Right cardiac atrium (tissue), 5 donors: Measurements from ENCODE around the gene PLPPR5. TPM values are rescaled to one million over a fixed set of nuclear protein-coding genes. Genes with fewer than 3 reads are reported as not detected.
"Not testable (repeated sequence)": the region's sequence is repeated elsewhere in the genome, so short reads cannot be mapped to it uniquely, and the experiment has no call there.

Source experiments
- ATAC-seq, 2 donors: fragments of 200-7000 bp; cut with Tn5 transposase; one replicate each; pipeline versions ENCODE4 v1.8.0 to v1.9.1; 2020; ENCODE audit warnings: moderate library complexity in 2 of 2, mild to moderate bottlenecking in 1 of 2
- DNase-seq, 3 donors: peaks; one replicate each; pipeline ENCODE4 v3.0.0-alpha.2; 2020
- H3K27ac ChIP-seq: one replicate; pipeline ENCODE4 v1.5.1; 2013; ENCODE audit warnings: mild to moderate bottlenecking, low read length, control low read depth, moderate library complexity
- H3K27me3 ChIP-seq: one replicate; pipeline ENCODE4 v1.6.1; 2013; ENCODE audit not compliant: control insufficient read depth, insufficient read depth
- H3K4me1 ChIP-seq: one replicate; pipeline ENCODE4 v1.6.1; 2013; ENCODE audit warnings: low read length; ENCODE audit not compliant: control insufficient read depth, insufficient read depth
- H3K4me3 ChIP-seq: one replicate; pipeline ENCODE4 v1.5.1; 2013; ENCODE audit warnings: low read length, control low read depth
- H3K9me3 ChIP-seq: one replicate; pipeline ENCODE4 v1.6.1; 2013; ENCODE audit warnings: low read length; ENCODE audit not compliant: control insufficient read depth
- WGBS: extraction: QIAGEN DNeasy Blood & Tissue Kit; methylation state at CpG from one replicate; pipeline ENCODE4 v1.1.7; 2013; 5-methylcytosine and 5-hydroxymethylcytosine counted together
- intact Hi-C, 4 donors: fragments of 100-400 bp; cut with DNase I; formaldehyde crosslinking; loops; one replicate each; pipeline versions ENCODE4 v1.11.0 to v1.14.0; 2022 to 2023
- long read RNA-seq, 4 donors: library from polyadenylated mRNA; unstranded; transcript quantifications; one replicate each; pipeline ENCODE4 v2.0.0, GENCODE V29; 2020 to 2021
- polyA plus RNA-seq: library from polyadenylated mRNA; stranded (reverse); fragments of 200-250 nt; gene quantifications from one replicate; pipeline ENCODE4 v1.2.3, GENCODE V29; 2013
- total RNA-seq, 4 donors: library from RNA; stranded (reverse); fragmentation: NEBNext Ultra II Directional; extraction: Animal tissue kit (Norgen Biotek cat#: 25700); gene quantifications; one replicate each; pipeline ENCODE4 v1.2.1, GENCODE V29; 2021
- donor health status: healthy with polysubstance abuse.
- donor health status: DM: no; HTN: yes; CAD: no.
- donor health status: DM: no; HTN: no; CAD: no.
- donor health status: DM: no; HTN: yes; CAD: no; lungs with severe emphysema.
- donor health status: DM: yes; HTN: yes; CAD: no.

Gene PLPPR5, protein sequence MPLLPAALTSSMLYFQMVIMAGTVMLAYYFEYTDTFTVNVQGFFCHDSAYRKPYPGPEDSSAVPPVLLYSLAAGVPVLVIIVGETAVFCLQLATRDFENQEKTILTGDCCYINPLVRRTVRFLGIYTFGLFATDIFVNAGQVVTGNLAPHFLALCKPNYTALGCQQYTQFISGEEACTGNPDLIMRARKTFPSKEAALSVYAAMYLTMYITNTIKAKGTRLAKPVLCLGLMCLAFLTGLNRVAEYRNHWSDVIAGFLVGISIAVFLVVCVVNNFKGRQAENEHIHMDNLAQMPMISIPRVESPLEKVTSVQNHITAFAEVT
- total RNA-seq (not detected), polyA plus RNA-seq (not detected)
- long read RNA-seq, donor 1 = 0 reads
- long read RNA-seq, donor 2 = 0 reads
- long read RNA-seq, donor 3 = 0 reads
- long read RNA-seq, donor 4 = 0 reads

- H3K4me1 ChIP-seq = no peaks in the 10 kb centered on the region
- no peak for ATAC-seq
These were observed at the start of gene PLPPR5 for GRCh38 chr1:99004861-99005442. Gene PLPPR5, minus strand, starts transcription at chr1:99004861. Its CDS starts 190 bp downstream, at chr1:99004671.

GRCh38 chr1:99051611-99052283 lies 47.1 kb upstream of the PLPPR5 start:
- Histone ChIP-seq H3K27me3 (no peaks in the 10 kb centered on the region), H3K4me3 (no peak overlapping the region), H3K9me3 (no peaks in the 10 kb centered on the region), H3K4me1 (no peaks in the 10 kb centered on the region), H3K27ac (no peak overlapping the region)
- intact Hi-C loops = no loop called here
- no peak for ATAC-seq
- 93% methylated on average over 10 of the region's 10 CpGs for WGBS
- peak in 1 of 3 donors; percentile 27 for DNase-seq

More at GRCh38 chr1:99004861-99005442, at the start of gene PLPPR5:
- H3K27ac ChIP-seq = no peak within 1 kb of the TSS
- no peaks in the 10 kb centered on the region for H3K9me3 ChIP-seq
- peak within 1 kb of the TSS; percentile 22 for H3K4me3 ChIP-seq
- intact Hi-C loops = no loop called here
- H3K27me3 ChIP-seq = peaks cover 2% of the 10 kb centered on the region
- WGBS = under 1% methylated on average over 56 of the region's 56 CpGs
- peak in 2 of 3 donors; percentile 29 to 40 for DNase-seq

DNA sequence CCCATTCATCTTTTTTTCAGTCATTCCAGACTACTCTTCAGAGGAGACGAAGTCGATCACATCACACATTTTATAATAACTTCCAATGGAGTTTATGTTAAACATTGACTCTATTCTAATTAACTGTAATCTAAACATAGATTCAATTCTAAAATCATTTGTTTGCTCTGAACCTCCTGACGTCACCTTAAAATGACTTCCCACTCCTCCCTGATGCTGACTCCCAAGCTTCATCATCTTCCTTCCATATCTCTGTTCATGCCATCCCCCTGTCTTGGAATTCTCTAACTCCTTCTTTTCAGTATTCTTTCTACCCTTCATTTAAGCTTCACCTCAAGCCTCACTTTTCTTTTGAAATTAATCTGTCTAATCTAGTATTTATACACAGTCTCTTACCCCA lies 45.1 kb upstream of the PLPPR5 start:
- Histone ChIP-seq H3K4me3 (no peak overlapping the region), H3K9me3 (no peaks in the 10 kb centered on the region), H3K27ac (no peak overlapping the region), H3K27me3 (no peaks in the 10 kb centered on the region), H3K4me1 (no peaks in the 10 kb centered on the region)
- 63% methylated on average over 3 of the region's 3 CpGs for WGBS
- DNase-seq = no peak
- intact Hi-C loops = no loop called here
- ATAC-seq = no peak

DNA sequence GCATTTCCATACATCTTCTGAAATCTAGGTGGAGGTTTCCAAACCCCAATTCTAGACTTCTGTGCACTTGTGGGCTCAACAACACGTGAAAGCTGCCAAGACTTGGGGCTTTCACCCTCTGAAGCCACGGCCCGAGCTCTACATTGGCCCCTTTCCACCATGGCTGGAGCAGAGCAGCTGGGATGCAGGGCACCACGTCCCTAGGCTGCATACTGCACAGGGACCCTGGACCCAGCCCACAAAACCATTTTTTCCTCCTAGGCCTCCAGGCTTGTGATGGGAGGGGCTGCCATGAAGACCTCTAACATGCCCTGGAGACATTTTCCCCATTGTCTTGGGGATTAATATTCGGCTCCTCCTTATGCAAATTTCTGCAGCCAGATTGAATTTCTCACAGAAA lies 32.1 kb upstream of the PLPPR5 start:
- H3K4me1 ChIP-seq, intact Hi-C loops, H3K27me3 ChIP-seq, ATAC-seq, H3K27ac ChIP-seq, DNase-seq, H3K4me3 ChIP-seq, H3K9me3 ChIP-seq: not testable (repeated sequence)
- WGBS = 58% methylated on average over 5 of the region's 5 CpGs

DNA sequence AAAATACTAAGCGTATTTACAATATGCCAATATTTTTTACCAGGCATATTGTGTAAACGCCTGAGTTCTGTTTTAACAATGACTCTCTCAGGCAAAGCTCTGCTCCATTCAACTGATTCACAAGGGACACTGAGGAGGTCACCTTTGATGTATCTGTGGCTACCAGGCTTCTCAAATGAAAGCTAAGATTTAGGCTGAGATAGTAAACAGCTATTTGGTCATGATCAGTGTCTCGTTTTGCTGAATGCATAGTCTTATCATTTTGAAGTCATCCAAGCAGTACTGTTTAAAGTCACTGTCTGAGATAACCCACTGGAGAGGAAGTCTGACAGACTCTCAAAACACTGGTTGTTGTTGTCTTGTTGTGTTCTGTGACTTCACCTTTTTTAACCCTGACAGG lies 13.7 kb upstream of the PLPPR5 start:
- Histone ChIP-seq H3K27ac (no peak overlapping the region), H3K27me3 (no peaks in the 10 kb centered on the region), H3K4me3 (no peak overlapping the region), H3K4me1 (no peaks in the 10 kb centered on the region), H3K9me3 (no peaks in the 10 kb centered on the region)
- WGBS = 33% methylated on average over 3 of the region's 3 CpGs
- DNase-seq (no peak), ATAC-seq (no peak)
- intact Hi-C loops = no loop called here

GRCh38 chr1:99017655-99018054 lies 13.0 kb upstream of the PLPPR5 start:
- WGBS = 66% methylated on average over 2 of the region's 2 CpGs
- Histone ChIP-seq H3K4me3 (no peak overlapping the region), H3K9me3 (no peaks in the 10 kb centered on the region), H3K27me3 (no peaks in the 10 kb centered on the region), H3K4me1 (no peaks in the 10 kb centered on the region), H3K27ac (no peak overlapping the region)
- ATAC-seq (no peak), DNase-seq (no peak)
- intact Hi-C loops = no loop called here

GRCh38 chr1:99010679-99011078 lies 6.0 kb upstream of the PLPPR5 start:
- Histone ChIP-seq H3K9me3 (no peaks in the 10 kb centered on the region), H3K27me3 (peaks cover 2% of the 10 kb centered on the region), H3K4me3 (no peak overlapping the region), H3K4me1 (no peaks in the 10 kb centered on the region), H3K27ac (no peak overlapping the region)
- intact Hi-C loops = no loop called here
- ATAC-seq = no peak
- 57% methylated on average over 2 of the region's 2 CpGs for WGBS
- DNase-seq = no peak

DNA sequence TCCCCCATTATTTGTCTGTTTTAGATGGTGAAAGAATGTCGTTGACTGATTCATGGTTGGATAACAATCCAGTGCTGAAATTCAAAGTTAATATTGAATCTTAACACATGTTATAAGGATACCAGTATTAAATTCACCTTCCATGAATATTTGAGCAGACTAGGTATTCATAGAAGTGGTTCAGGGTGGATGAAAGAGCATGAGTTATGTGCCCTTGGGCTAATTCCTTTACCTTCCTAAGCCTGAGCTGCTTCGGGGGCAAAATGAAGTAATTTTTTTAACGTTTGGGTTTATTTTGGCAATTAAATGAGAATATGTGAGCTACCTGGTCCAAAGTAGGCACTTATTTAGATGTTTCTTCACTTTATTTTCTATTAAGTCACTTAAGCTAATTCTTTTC lies 2.7 kb upstream of the PLPPR5 start:
- 74% methylated on average over 3 of the region's 3 CpGs for WGBS
- DNase-seq (no peak), ATAC-seq (no peak)
- Histone ChIP-seq H3K9me3 (no peaks in the 10 kb centered on the region), H3K4me3 (no peak overlapping the region), H3K27me3 (peaks cover 2% of the 10 kb centered on the region), H3K27ac (no peak overlapping the region), H3K4me1 (no peaks in the 10 kb centered on the region)
- intact Hi-C loops = no loop called here

DNA sequence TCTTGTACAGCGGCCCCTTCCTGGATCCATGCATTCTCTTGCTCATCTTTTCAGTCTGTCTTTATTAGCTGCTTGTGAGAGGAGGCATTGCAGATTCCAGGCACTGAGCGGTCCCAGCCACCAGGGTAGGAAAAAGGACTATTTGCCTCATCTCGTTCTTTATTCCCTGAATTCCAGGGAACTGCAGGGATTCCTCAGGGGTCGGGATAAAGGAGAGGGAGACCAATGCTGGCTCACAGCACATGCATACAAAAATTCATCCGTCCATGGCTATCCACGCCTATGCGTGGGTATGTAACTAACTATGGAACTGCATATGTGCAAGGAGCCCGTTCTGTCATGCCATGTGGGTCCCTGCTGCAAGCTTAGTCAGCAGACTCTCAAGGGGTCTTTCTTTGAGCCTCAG lies 879 bp upstream of the PLPPR5 start:
- Histone ChIP-seq H3K4me3 (no peak overlapping the region), H3K27me3 (peaks cover 2% of the 10 kb centered on the region), H3K27ac (no peak overlapping the region), H3K9me3 (no peaks in the 10 kb centered on the region), H3K4me1 (no peaks in the 10 kb centered on the region)
- ATAC-seq = no peak
- 19% methylated on average over 8 of the region's 8 CpGs for WGBS
- intact Hi-C loops = no loop called here
- DNase-seq = no peak

DNA sequence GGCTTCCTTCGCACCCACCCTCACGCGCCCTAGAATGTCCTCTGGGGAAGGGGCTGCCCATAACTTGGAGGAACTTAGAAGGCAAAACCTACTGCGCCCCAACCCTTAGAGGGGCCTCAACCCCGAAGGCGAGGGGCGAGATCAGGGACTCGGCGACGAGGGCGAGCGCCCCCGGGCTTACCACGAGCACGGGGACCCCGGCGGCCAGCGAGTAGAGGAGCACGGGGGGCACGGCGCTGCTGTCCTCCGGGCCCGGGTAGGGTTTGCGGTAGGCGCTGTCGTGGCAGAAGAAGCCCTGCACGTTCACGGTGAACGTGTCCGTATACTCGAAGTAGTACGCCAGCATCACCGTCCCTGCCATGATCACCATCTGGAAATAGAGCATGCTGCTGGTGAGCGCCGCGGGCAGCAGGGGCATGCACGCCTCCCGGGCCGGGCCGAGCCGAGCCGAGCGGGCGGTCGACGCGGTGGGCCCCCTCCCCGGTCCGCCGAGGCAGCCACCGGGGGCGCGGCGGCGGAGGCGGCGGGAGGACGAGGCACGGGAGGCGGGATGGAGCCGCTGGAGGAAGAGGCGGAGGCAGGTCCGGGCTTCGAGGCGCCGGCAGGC lies 304 bp downstream of the PLPPR5 start:
- H3K27me3 ChIP-seq = peaks cover 2% of the 10 kb centered on the region
- peak overlapping the region; percentile 22 for H3K4me3 ChIP-seq
- intact Hi-C loops = no loop called here
- 1% methylated on average over 66 of the region's 66 CpGs for WGBS
- no peaks in the 10 kb centered on the region for H3K9me3 ChIP-seq
- ATAC-seq (no peak), DNase-seq (peak in 2 of 3 donors; percentile 33 to 34)
- no peaks in the 10 kb centered on the region for H3K4me1 ChIP-seq
- H3K27ac ChIP-seq = no peak overlapping the region
